SK-N-SH treated with all-trans-retinoic acid at 6 μM for 48 hours (cell line): ENCODE measurements around the gene CPT1A.

Experiments
- ATAC-seq: fragments of 200-7000 bp; cut with Tn5 transposase; 3 replicates; pipeline ENCODE4 v1.9.1; 2020; ENCODE audit warnings: mild to moderate bottlenecking, moderate library complexity
- ARNTL ChIP-seq: fragments of 450-650 bp; formaldehyde crosslinking; IDR thresholded peaks from 2 replicates; pipeline ENCODE4 v1.5.0; 2020; ENCODE audit warnings: low read depth, mild to moderate bottlenecking, moderate library complexity, borderline replicate concordance
- BACH2 ChIP-seq: fragments of 250-450 bp; sonication (Bioruptor Pico); IDR thresholded peaks from 2 replicates; pipeline ENCODE4 v1.9.0; 2021; ENCODE audit warnings: mild to moderate bottlenecking, borderline replicate concordance
- CSDC2 ChIP-seq: fragments of 250-450 bp; sonication (Bioruptor Pico); IDR thresholded peaks from 2 replicates; pipeline ENCODE4 v1.5.0; 2020; ENCODE audit warnings: mild to moderate bottlenecking, moderate library complexity
- ESRRG ChIP-seq: fragments of 250-450 bp; sonication (Bioruptor Pico); IDR thresholded peaks from 2 replicates; pipeline ENCODE4 v1.6.1; 2021; ENCODE audit warnings: mild to moderate bottlenecking
- GLIS3 ChIP-seq: fragments of 250-450 bp; sonication (Bioruptor Pico); IDR thresholded peaks from 2 replicates; pipeline ENCODE4 v1.5.0; 2020; ENCODE audit warnings: mild to moderate bottlenecking, moderate library complexity
- ISL1 ChIP-seq: fragments of 250-450 bp; sonication (Bioruptor Pico); IDR thresholded peaks from 2 replicates; pipeline ENCODE4 v2.1.2; 2022; ENCODE audit warnings: mild to moderate bottlenecking, moderate library complexity
- OSR1 ChIP-seq: fragments of 250-450 bp; sonication (Bioruptor Pico); IDR thresholded peaks from 2 replicates; pipeline ENCODE4 v1.8.0; 2022; ENCODE audit warnings: moderate library complexity, mild to moderate bottlenecking, inconsistent platforms
- RARB ChIP-seq: fragments of 250-450 bp; sonication (Bioruptor Pico); IDR thresholded peaks from 2 replicates; pipeline ENCODE4 v1.8.0; 2021; ENCODE audit warnings: mild to moderate bottlenecking, moderate library complexity
- SNAI2 ChIP-seq: fragments of 250-450 bp; sonication (Bioruptor Pico); IDR thresholded peaks from 2 replicates; pipeline ENCODE4 v1.5.0; 2020; ENCODE audit warnings: mild to moderate bottlenecking, moderate library complexity
- TCF4 ChIP-seq: fragments of 250-450 bp; sonication (Bioruptor Pico); IDR thresholded peaks from 2 replicates; pipeline ENCODE4 v1.8.0; 2021; ENCODE audit warnings: mild to moderate bottlenecking, moderate library complexity, borderline replicate concordance
- TOX ChIP-seq: fragments of 250-450 bp; sonication (Bioruptor Pico); IDR thresholded peaks from 2 replicates; pipeline ENCODE4 v1.8.0; 2021; ENCODE audit warnings: mild to moderate bottlenecking, moderate library complexity, borderline replicate concordance
- TSHZ2 ChIP-seq: fragments of 250-450 bp; sonication (Bioruptor Pico); IDR thresholded peaks from 2 replicates; pipeline ENCODE4 v1.5.0; 2020; ENCODE audit warnings: mild to moderate bottlenecking, moderate library complexity
- ZC3H10 ChIP-seq: fragments of 250-450 bp; sonication (Bioruptor Pico); IDR thresholded peaks from 2 replicates; pipeline ENCODE4 v1.5.1; 2021; ENCODE audit warnings: mild to moderate bottlenecking, moderate library complexity
- ZFP3 ChIP-seq: fragments of 250-450 bp; sonication (Bioruptor Pico); IDR thresholded peaks from 2 replicates; pipeline ENCODE4 v1.5.0; 2020; ENCODE audit warnings: mild to moderate bottlenecking, moderate library complexity
- ZFP30 ChIP-seq: fragments of 450-650 bp; formaldehyde crosslinking; IDR thresholded peaks from 2 replicates; pipeline ENCODE4 v1.5.0; 2022; ENCODE audit warnings: mild to moderate bottlenecking, moderate library complexity
- ZNF565 ChIP-seq: fragments of 450-650 bp; formaldehyde crosslinking; conservative IDR thresholded peaks from 2 replicates; pipeline ENCODE4 v1.5.0; 2020; ENCODE audit warnings: low read depth, mild to moderate bottlenecking, moderate library complexity
- ZNF70 ChIP-seq: fragments of 450-650 bp; formaldehyde crosslinking; IDR thresholded peaks from 2 replicates; pipeline ENCODE4 v1.5.0; 2020; ENCODE audit warnings: mild to moderate bottlenecking, moderate library complexity
- ZNF8 ChIP-seq: fragments of 450-650 bp; formaldehyde crosslinking; IDR thresholded peaks from 2 replicates; pipeline ENCODE4 v1.5.0; 2020; ENCODE audit warnings: mild to moderate bottlenecking, moderate library complexity
- TF ChIP-seq, protein P1 (sequence below): fragments of 250-450 bp; sonication (Bioruptor Pico); IDR thresholded peaks from 2 replicates; pipeline ENCODE4 v1.5.1; 2020; ENCODE audit warnings: low read depth, mild to moderate bottlenecking, moderate library complexity
- TF ChIP-seq, protein P2 (sequence below): fragments of 250-450 bp; sonication (Bioruptor Pico); IDR thresholded peaks from 2 replicates; pipeline ENCODE4 v1.5.1; 2021; ENCODE audit warnings: mild to moderate bottlenecking, moderate library complexity

Gene CPT1A

GRCh38 chr11:68783216-68783821 lies 58.4 kb downstream of the CPT1A start:
- no peak for ATAC-seq
- no peak for TF ChIP-seq GLIS3 (CRISPR knock-in tag)
- TF ChIP-seq ARNTL (CRISPR knock-in tag): no peak
- TF ChIP-seq CSDC2 (CRISPR knock-in tag): no peak
- TF ChIP-seq ZFP30 (CRISPR knock-in tag): no peak
- no peak for TF ChIP-seq RARB (CRISPR knock-in tag)
- TF ChIP-seq ZC3H10 (CRISPR knock-in tag): no peak
- TF ChIP-seq ZFP3: no peak
- no peak for TF ChIP-seq BACH2 (CRISPR knock-in tag)
- TF ChIP-seq TOX (CRISPR knock-in tag): no peak
- no peak for TF ChIP-seq SNAI2 (CRISPR knock-in tag)
- TF ChIP-seq ISL1 (CRISPR knock-in tag): no peak

DNA sequence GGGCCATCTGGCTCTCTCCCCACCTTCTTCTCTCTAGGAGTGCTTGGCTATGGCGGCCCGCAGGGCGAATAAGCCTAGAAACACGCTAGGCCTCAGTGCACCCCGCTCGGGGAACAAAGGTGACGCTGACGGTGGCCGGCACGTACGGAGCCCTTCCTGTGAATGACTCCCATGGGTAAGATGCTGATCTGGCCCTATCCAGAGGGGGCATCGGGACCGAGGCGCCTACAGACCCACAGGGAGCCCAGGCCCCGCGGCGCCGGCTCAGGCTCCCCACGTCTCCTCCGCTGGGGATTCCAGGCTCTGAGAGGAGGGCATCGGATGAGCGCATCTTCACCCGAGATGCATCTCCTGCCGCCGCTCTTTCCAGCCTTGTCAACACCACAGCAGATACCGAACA lies 59.0 kb downstream of the CPT1A start:
- TF ChIP-seq ZNF8: no peak
- TF ChIP-seq ZFP30 (CRISPR knock-in tag): no peak
- TF ChIP-seq, protein P1, sequence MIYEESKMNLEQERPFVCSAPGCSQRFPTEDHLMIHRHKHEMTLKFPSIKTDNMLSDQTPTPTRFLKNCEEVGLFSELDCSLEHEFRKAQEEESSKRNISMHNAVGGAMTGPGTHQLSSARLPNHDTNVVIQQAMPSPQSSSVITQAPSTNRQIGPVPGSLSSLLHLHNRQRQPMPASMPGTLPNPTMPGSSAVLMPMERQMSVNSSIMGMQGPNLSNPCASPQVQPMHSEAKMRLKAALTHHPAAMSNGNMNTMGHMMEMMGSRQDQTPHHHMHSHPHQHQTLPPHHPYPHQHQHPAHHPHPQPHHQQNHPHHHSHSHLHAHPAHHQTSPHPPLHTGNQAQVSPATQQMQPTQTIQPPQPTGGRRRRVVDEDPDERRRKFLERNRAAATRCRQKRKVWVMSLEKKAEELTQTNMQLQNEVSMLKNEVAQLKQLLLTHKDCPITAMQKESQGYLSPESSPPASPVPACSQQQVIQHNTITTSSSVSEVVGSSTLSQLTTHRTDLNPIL (CRISPR knock-in tag): no peak
- TF ChIP-seq OSR1 (CRISPR knock-in tag): no peak
- no peak for TF ChIP-seq ZC3H10 (CRISPR knock-in tag)
- TF ChIP-seq ZNF70 (CRISPR knock-in tag): no peak
- no peak for TF ChIP-seq ESRRG (CRISPR knock-in tag)
- no peak for TF ChIP-seq TSHZ2 (CRISPR knock-in tag)
- TF ChIP-seq ZNF565 (CRISPR knock-in tag): no peak
- TF ChIP-seq GLIS3 (CRISPR knock-in tag): no peak
- TF ChIP-seq ISL1 (CRISPR knock-in tag): no peak
- TF ChIP-seq SNAI2 (CRISPR knock-in tag): no peak
- TF ChIP-seq BACH2 (CRISPR knock-in tag): no peak
- ATAC-seq: no peak

DNA sequence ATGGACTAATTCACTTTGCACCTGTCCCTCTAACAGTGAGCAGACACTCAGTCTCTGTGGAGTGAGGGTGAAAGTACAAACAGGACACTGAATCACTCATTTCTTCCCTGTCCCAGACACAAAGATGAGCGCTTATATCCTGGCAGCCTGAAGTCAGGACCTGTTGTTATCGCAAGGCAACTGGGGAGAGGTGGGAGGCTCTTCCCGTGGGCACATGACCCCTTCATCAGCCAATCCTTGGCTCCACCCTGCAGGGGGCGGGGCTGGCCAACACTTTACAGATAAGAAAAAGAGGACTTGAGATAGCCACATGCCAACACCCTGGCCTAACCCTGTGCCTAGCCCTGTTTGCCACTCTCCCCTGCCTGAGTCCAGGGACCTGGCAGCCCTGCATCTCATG lies 60.9 kb downstream of the CPT1A start:
- ATAC-seq: peak; percentile 44
- TF ChIP-seq ZNF8: no peak
- TF ChIP-seq, protein P1 (CRISPR knock-in tag): no peak
- TF ChIP-seq, protein P2, sequence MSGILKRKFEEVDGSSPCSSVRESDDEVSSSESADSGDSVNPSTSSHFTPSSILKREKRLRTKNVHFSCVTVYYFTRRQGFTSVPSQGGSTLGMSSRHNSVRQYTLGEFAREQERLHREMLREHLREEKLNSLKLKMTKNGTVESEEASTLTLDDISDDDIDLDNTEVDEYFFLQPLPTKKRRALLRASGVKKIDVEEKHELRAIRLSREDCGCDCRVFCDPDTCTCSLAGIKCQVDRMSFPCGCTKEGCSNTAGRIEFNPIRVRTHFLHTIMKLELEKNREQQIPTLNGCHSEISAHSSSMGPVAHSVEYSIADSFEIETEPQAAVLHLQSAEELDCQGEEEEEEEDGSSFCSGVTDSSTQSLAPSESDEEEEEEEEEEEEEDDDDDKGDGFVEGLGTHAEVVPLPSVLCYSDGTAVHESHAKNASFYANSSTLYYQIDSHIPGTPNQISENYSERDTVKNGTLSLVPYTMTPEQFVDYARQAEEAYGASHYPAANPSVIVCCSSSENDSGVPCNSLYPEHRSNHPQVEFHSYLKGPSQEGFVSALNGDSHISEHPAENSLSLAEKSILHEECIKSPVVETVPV (CRISPR knock-in tag): no peak
- no peak for TF ChIP-seq ISL1 (CRISPR knock-in tag)
- TF ChIP-seq TOX (CRISPR knock-in tag): no peak

GRCh38 chr11:68778205-68778604 lies 63.5 kb downstream of the CPT1A start:
- TF ChIP-seq TSHZ2 (CRISPR knock-in tag) (no peak), SNAI2 (CRISPR knock-in tag) (no peak), TCF4 (CRISPR knock-in tag) (no peak)
- TF ChIP-seq, protein P2 (CRISPR knock-in tag): no peak
- no peak for ATAC-seq
